ENCODE results near the gene CAMKMT.
"Not testable (repeated sequence)": the region's sequence is repeated elsewhere in the genome, so short reads cannot be mapped to it uniquely, and the experiment has no call there.

CAMKMT gene

GRCh38 chr2:44580875-44581515 lies 219.2 kb downstream of the CAMKMT start:
- DNase-seq (ENCODE audit: low read depth in 1 of 2, low spot score in 1 of 2), result no peak

- DNase-seq (ENCODE audit: low read depth in 1 of 2, low spot score in 1 of 2), result no peak
Measured at GRCh38 chr2:44582363-44583008, 220.7 kb downstream of the CAMKMT start.

GRCh38 chr2:44595615-44596014 lies 233.9 kb downstream of the CAMKMT start:
- not testable (repeated sequence) for DNase-seq (ENCODE audit: low read depth in 1 of 2, low spot score in 1 of 2)

DNA sequence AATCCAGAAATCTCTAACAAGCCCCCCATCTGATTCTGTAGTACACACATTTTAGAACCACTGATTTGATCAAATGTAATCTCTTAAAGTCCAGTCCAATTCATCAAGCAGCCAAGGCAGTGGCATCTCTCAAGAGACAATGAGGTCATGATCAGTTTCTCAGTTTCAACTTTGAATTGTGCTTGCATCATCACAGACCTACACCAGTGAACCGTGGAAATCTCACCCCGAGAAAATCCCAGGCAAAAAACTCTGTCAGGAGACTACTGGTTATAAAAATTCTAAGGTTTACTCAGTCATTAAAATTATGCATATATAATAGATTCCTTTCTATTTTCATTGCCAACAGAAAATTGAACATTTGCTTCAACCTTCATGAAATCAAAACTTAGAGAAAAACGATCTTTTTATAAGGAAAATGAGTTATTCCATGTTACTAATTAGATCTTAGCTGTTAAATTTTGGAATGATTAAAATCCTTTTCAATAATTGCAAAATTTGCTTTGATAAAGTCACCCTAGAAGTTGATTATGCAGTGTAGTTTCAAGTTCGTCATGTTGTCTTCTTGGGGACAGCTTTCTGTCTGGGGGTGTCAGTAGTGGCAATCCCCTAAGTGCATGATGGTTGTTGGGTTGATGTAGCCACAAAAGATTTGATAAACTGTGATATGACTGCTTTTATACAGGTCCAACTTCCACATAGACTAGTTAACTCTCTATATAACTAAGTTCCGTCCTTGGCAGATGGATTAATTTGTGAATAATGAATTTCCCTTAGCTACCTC lies 235.0 kb downstream of the CAMKMT start:
- DNase-seq (ENCODE audit: low read depth in 1 of 2, low spot score in 1 of 2), result no peak

- DNase-seq (ENCODE audit: low read depth in 1 of 2, low spot score in 1 of 2), result no peak
Measured at GRCh38 chr2:44598330-44599119, 236.8 kb downstream of the CAMKMT start.

GRCh38 chr2:44599130-44599529 lies 237.4 kb downstream of the CAMKMT start:
- DNase-seq (ENCODE audit: low read depth in 1 of 2, low spot score in 1 of 2), result no peak

DNA sequence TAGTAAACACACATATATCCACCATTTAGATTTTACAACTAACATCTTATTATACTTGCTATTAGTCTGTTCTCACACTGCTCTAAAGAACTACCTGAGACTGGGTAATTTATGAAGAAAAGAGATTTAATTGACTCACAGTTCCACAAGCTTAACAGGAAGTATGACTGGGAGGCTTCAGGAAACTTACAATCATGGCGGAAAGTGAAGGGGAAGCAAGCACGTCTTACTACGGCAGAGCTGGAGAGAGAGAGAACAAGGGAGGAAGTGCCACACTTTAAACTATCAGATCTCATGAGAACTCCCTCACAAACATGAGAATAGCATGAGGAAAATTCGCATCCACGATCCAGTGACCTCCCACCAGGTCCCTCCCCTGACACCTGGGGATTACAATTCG lies 240.7 kb downstream of the CAMKMT start:
- DNase-seq (ENCODE audit: low read depth in 1 of 2, low spot score in 1 of 2), result no peak

DNA sequence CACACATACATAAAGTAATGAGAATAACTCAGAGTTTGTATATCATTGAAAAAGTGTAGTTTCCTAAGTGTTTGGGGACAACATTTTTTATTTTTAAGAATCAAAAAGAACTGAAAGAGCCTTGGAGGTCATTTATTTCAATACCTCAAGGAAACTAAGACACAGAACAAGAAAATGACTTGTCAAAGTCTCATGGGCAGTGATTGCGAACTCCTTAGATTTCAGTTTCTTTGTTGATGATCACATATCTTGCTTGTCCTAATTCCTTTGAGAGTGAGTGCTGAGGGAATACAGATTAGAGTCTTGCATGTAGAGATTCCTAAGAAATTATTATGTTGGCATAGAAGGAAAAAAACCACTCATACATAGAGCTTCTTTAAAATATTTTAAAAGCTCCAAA lies 243.8 kb downstream of the CAMKMT start:
- no peak for DNase-seq (ENCODE audit: low read depth in 1 of 2, low spot score in 1 of 2)

- no peak for DNase-seq (ENCODE audit: low read depth in 1 of 2, low spot score in 1 of 2)
Measured at GRCh38 chr2:44612276-44612675, 250.5 kb downstream of the CAMKMT start.

DNA sequence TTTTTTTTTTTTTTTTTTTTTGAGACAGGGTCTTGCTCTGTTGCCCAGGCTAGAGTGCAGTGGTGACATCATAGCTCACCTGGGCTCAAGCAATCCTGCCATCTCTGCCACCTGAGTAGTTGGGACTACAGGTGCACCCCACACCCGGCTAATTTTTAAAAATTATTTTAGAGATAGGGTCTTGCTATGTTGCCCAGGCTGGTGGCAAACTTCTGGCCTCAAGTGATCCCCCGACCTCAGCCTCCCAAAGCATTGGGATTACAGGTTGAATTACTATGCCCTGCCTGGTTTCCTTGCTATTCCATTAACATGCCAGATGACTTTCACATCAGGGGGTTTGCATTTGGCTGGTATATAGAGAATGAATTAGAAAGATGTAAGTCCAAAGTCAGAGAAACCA lies 253.2 kb downstream of the CAMKMT start:
- no peak for DNase-seq (ENCODE audit: low read depth in 1 of 2, low spot score in 1 of 2)

- no peak for DNase-seq (ENCODE audit: low read depth in 1 of 2, low spot score in 1 of 2)
Measured at GRCh38 chr2:44615950-44616518, 254.3 kb downstream of the CAMKMT start.

DNA sequence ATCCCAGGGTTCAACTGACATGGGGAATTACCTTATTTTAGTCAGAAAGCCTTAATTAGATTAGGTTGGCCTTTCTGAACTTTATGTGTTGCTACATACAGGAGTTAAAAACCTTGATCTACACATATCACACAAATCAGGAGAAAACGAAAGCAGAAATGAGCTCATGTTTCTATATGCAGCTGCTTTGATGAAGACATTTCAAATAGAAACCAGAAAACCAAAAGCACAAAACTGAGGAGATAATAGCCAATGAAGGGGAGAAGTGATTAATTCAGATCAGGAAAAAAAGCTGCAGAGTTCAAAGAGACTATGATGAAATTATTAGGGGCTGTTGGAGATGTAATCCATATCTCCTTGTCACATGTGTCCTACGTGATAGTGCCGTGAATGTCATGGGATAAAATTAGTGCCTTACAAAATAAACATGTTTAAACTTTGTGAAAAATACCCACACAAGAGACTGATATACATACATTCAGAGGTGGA lies 255.0 kb downstream of the CAMKMT start:
- DNase-seq (ENCODE audit: low read depth in 1 of 2, low spot score in 1 of 2), result no peak

DNA sequence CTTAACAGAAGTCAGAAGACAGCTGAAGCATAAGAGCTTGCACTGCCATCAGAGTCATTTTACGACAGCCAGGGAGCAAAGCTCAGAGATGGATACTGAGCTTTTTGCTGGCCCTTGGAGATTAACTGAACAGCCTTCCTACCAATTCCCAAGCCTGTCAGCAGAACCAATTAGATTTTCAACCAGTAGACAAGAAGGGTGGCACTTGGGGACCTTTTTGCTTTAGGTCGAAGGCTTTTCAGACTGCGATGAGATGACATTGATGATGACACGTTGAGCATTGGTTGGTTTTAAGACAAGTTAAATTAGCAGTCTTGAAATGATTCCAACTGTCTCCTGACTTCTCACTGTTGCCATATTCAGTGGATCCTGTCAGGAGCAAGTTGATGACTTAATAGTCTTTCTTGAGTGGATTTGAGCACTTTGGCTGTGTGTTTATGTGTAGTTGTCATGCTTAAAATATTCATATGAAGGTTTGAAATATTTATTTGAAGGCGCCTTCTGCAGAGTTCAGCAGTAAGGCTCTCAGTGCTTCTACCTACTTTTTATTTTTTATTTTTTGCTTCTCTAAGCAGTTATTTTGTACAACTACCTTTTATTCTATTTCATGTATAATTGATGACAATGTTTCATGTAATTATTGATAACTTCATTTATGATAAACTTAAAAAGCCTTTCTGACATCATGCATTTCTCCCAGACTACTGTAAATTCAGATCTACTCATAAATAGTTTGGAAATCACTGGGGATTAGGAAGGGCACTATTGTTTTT lies 256.7 kb downstream of the CAMKMT start:
- DNase-seq (ENCODE audit: low read depth in 1 of 2, low spot score in 1 of 2), result no peak

GRCh38 chr2:44620189-44620990 lies 258.6 kb downstream of the CAMKMT start:
- DNase-seq (ENCODE audit: low read depth in 1 of 2, low spot score in 1 of 2), result no peak

GRCh38 chr2:44623622-44624351 lies 262.0 kb downstream of the CAMKMT start:
- DNase-seq (ENCODE audit: low read depth in 1 of 2, low spot score in 1 of 2), result no peak

- no peak for DNase-seq (ENCODE audit: low read depth in 1 of 2, low spot score in 1 of 2)
Measured at GRCh38 chr2:44628297-44628696, 266.6 kb downstream of the CAMKMT start.

DNA sequence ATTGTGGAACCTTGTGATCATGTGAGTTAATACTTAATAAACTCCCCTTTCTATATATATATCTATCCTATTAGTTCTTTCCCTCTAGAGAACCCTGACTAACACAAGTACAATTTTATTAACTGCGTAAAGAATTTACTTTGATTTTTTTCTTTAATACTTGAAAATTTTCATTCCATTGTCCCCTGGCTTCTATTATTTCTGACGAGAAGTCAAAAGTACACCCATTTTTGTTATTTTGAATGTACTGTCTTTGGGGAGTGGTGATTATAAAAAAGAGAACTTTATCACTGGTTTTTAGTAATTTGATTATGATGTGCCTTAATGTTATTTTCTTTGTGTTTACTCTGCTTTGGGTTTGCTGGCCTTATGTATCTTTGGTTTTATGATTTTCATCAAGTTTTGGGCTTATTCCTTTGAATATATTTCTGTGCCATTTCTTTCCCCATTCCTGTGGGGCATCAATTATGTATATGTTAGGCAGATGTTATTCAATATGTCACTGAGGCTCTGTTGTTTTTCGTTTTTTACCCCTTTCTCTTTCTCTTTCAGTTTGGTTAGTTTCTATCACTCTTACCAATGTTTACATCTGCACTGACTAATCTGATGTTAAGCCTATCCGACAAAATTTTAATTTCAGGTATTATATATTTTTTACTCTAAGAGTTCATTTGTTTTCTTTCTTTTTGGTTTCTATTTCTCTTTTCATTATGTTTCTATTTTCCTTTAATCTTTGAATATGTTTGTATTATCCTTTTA lies 271.4 kb downstream of the CAMKMT start:
- DNase-seq (ENCODE audit: low read depth in 1 of 2, low spot score in 1 of 2), result no peak

- DNase-seq (ENCODE audit: low read depth in 1 of 2, low spot score in 1 of 2), result no peak
Measured at GRCh38 chr2:44635725-44636124, 274.0 kb downstream of the CAMKMT start.
